SK-N-SH treated with all-trans-retinoic acid at 6 μM for 48 hours (cell line): ENCODE measurements around the gene SRBD1.

ENCODE experiments used
- ATAC-seq: fragments of 200-7000 bp; cut with Tn5 transposase; 3 replicates; pipeline ENCODE4 v1.9.1; 2020; ENCODE audit warnings: mild to moderate bottlenecking, moderate library complexity
- ARNTL ChIP-seq: fragments of 450-650 bp; formaldehyde crosslinking; IDR thresholded peaks from 2 replicates; pipeline ENCODE4 v1.5.0; 2020; ENCODE audit warnings: low read depth, mild to moderate bottlenecking, moderate library complexity, borderline replicate concordance
- BACH2 ChIP-seq: fragments of 250-450 bp; sonication (Bioruptor Pico); IDR thresholded peaks from 2 replicates; pipeline ENCODE4 v1.9.0; 2021; ENCODE audit warnings: mild to moderate bottlenecking, borderline replicate concordance
- CSDC2 ChIP-seq: fragments of 250-450 bp; sonication (Bioruptor Pico); IDR thresholded peaks from 2 replicates; pipeline ENCODE4 v1.5.0; 2020; ENCODE audit warnings: mild to moderate bottlenecking, moderate library complexity
- ESRRG ChIP-seq: fragments of 250-450 bp; sonication (Bioruptor Pico); IDR thresholded peaks from 2 replicates; pipeline ENCODE4 v1.6.1; 2021; ENCODE audit warnings: mild to moderate bottlenecking
- GLIS3 ChIP-seq: fragments of 250-450 bp; sonication (Bioruptor Pico); IDR thresholded peaks from 2 replicates; pipeline ENCODE4 v1.5.0; 2020; ENCODE audit warnings: mild to moderate bottlenecking, moderate library complexity
- OSR1 ChIP-seq: fragments of 250-450 bp; sonication (Bioruptor Pico); IDR thresholded peaks from 2 replicates; pipeline ENCODE4 v1.8.0; 2022; ENCODE audit warnings: moderate library complexity, mild to moderate bottlenecking, inconsistent platforms
- PATZ1 ChIP-seq: fragments of 250-450 bp; sonication (Bioruptor Pico); IDR thresholded peaks from 2 replicates; pipeline ENCODE4 v1.8.0; 2020; ENCODE audit warnings: mild to moderate bottlenecking, moderate library complexity, borderline replicate concordance
- RARB ChIP-seq: fragments of 250-450 bp; sonication (Bioruptor Pico); IDR thresholded peaks from 2 replicates; pipeline ENCODE4 v1.8.0; 2021; ENCODE audit warnings: mild to moderate bottlenecking, moderate library complexity
- SNAI2 ChIP-seq: fragments of 250-450 bp; sonication (Bioruptor Pico); IDR thresholded peaks from 2 replicates; pipeline ENCODE4 v1.5.0; 2020; ENCODE audit warnings: mild to moderate bottlenecking, moderate library complexity
- TCF4 ChIP-seq: fragments of 250-450 bp; sonication (Bioruptor Pico); IDR thresholded peaks from 2 replicates; pipeline ENCODE4 v1.8.0; 2021; ENCODE audit warnings: mild to moderate bottlenecking, moderate library complexity, borderline replicate concordance
- TOX ChIP-seq: fragments of 250-450 bp; sonication (Bioruptor Pico); IDR thresholded peaks from 2 replicates; pipeline ENCODE4 v1.8.0; 2021; ENCODE audit warnings: mild to moderate bottlenecking, moderate library complexity, borderline replicate concordance
- ZC3H10 ChIP-seq: fragments of 250-450 bp; sonication (Bioruptor Pico); IDR thresholded peaks from 2 replicates; pipeline ENCODE4 v1.5.1; 2021; ENCODE audit warnings: mild to moderate bottlenecking, moderate library complexity
- ZFP3 ChIP-seq: fragments of 250-450 bp; sonication (Bioruptor Pico); IDR thresholded peaks from 2 replicates; pipeline ENCODE4 v1.5.0; 2020; ENCODE audit warnings: mild to moderate bottlenecking, moderate library complexity
- ZFP30 ChIP-seq: fragments of 450-650 bp; formaldehyde crosslinking; IDR thresholded peaks from 2 replicates; pipeline ENCODE4 v1.5.0; 2022; ENCODE audit warnings: mild to moderate bottlenecking, moderate library complexity
- ZNF70 ChIP-seq: fragments of 450-650 bp; formaldehyde crosslinking; IDR thresholded peaks from 2 replicates; pipeline ENCODE4 v1.5.0; 2020; ENCODE audit warnings: mild to moderate bottlenecking, moderate library complexity
- ZNF8 ChIP-seq: fragments of 450-650 bp; formaldehyde crosslinking; IDR thresholded peaks from 2 replicates; pipeline ENCODE4 v1.5.0; 2020; ENCODE audit warnings: mild to moderate bottlenecking, moderate library complexity
- TF ChIP-seq, protein P1 (sequence below): fragments of 250-450 bp; sonication (Bioruptor Pico); IDR thresholded peaks from 2 replicates; pipeline ENCODE4 v1.5.1; 2021; ENCODE audit warnings: mild to moderate bottlenecking, moderate library complexity
- TF ChIP-seq, protein P2 (sequence below): fragments of 250-450 bp; sonication (Bioruptor Pico); IDR thresholded peaks from 2 replicates; pipeline ENCODE4 v1.5.1; 2020; ENCODE audit warnings: low read depth, mild to moderate bottlenecking, moderate library complexity
- TF ChIP-seq, protein P3 (sequence below): fragments of 250-450 bp; sonication (Bioruptor Pico); IDR thresholded peaks from 2 replicates; pipeline ENCODE4 v1.5.0; 2020; ENCODE audit warnings: mild to moderate bottlenecking, moderate library complexity
- TF ChIP-seq, protein P4 (sequence below): fragments of 250-450 bp; sonication (Bioruptor Pico); IDR thresholded peaks from 2 replicates; pipeline ENCODE4 v1.8.0; 2021; ENCODE audit warnings: low read depth, mild to moderate bottlenecking, moderate library complexity, borderline replicate concordance

The SRBD1 gene

GRCh38 chr2:45567974-45568789 lies 42.9 kb downstream of the SRBD1 start:
- no peak for ATAC-seq
- TF ChIP-seq ZFP3 (CRISPR knock-in tag) (no peak), PATZ1 (CRISPR knock-in tag) (no peak), ZFP30 (no peak), RARB (CRISPR knock-in tag) (no peak), CSDC2 (no peak), ESRRG (CRISPR knock-in tag) (no peak), TCF4 (CRISPR knock-in tag) (no peak), ZC3H10 (no peak)
- TF ChIP-seq, protein P1, sequence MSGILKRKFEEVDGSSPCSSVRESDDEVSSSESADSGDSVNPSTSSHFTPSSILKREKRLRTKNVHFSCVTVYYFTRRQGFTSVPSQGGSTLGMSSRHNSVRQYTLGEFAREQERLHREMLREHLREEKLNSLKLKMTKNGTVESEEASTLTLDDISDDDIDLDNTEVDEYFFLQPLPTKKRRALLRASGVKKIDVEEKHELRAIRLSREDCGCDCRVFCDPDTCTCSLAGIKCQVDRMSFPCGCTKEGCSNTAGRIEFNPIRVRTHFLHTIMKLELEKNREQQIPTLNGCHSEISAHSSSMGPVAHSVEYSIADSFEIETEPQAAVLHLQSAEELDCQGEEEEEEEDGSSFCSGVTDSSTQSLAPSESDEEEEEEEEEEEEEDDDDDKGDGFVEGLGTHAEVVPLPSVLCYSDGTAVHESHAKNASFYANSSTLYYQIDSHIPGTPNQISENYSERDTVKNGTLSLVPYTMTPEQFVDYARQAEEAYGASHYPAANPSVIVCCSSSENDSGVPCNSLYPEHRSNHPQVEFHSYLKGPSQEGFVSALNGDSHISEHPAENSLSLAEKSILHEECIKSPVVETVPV (CRISPR knock-in tag) = no peak
- TF ChIP-seq, protein P2, sequence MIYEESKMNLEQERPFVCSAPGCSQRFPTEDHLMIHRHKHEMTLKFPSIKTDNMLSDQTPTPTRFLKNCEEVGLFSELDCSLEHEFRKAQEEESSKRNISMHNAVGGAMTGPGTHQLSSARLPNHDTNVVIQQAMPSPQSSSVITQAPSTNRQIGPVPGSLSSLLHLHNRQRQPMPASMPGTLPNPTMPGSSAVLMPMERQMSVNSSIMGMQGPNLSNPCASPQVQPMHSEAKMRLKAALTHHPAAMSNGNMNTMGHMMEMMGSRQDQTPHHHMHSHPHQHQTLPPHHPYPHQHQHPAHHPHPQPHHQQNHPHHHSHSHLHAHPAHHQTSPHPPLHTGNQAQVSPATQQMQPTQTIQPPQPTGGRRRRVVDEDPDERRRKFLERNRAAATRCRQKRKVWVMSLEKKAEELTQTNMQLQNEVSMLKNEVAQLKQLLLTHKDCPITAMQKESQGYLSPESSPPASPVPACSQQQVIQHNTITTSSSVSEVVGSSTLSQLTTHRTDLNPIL (CRISPR knock-in tag) = no peak
- TF ChIP-seq, protein P3, sequence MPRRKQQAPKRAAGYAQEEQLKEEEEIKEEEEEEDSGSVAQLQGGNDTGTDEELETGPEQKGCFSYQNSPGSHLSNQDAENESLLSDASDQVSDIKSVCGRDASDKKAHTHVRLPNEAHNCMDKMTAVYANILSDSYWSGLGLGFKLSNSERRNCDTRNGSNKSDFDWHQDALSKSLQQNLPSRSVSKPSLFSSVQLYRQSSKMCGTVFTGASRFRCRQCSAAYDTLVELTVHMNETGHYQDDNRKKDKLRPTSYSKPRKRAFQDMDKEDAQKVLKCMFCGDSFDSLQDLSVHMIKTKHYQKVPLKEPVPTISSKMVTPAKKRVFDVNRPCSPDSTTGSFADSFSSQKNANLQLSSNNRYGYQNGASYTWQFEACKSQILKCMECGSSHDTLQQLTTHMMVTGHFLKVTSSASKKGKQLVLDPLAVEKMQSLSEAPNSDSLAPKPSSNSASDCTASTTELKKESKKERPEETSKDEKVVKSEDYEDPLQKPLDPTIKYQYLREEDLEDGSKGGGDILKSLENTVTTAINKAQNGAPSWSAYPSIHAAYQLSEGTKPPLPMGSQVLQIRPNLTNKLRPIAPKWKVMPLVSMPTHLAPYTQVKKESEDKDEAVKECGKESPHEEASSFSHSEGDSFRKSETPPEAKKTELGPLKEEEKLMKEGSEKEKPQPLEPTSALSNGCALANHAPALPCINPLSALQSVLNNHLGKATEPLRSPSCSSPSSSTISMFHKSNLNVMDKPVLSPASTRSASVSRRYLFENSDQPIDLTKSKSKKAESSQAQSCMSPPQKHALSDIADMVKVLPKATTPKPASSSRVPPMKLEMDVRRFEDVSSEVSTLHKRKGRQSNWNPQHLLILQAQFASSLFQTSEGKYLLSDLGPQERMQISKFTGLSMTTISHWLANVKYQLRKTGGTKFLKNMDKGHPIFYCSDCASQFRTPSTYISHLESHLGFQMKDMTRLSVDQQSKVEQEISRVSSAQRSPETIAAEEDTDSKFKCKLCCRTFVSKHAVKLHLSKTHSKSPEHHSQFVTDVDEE (CRISPR knock-in tag) = no peak

GRCh38 chr2:45567288-45567963 lies 43.6 kb downstream of the SRBD1 start:
- no peak for ATAC-seq
- TF ChIP-seq TOX (CRISPR knock-in tag) (no peak), CSDC2 (no peak)
- TF ChIP-seq, protein P2 (CRISPR knock-in tag) = no peak

GRCh38 chr2:45559436-45559835 lies 51.6 kb downstream of the SRBD1 start:
- no peak for ATAC-seq
- TF ChIP-seq ZNF8 (CRISPR knock-in tag) (no peak), GLIS3 (CRISPR knock-in tag) (no peak), ZFP30 (no peak), ZFP3 (CRISPR knock-in tag) (no peak), ESRRG (CRISPR knock-in tag) (no peak), ARNTL (CRISPR knock-in tag) (no peak), OSR1 (no peak), TOX (CRISPR knock-in tag) (no peak), BACH2 (CRISPR knock-in tag) (no peak), PATZ1 (CRISPR knock-in tag) (no peak), SNAI2 (CRISPR knock-in tag) (no peak), ZNF70 (no peak)
- TF ChIP-seq, protein P4, sequence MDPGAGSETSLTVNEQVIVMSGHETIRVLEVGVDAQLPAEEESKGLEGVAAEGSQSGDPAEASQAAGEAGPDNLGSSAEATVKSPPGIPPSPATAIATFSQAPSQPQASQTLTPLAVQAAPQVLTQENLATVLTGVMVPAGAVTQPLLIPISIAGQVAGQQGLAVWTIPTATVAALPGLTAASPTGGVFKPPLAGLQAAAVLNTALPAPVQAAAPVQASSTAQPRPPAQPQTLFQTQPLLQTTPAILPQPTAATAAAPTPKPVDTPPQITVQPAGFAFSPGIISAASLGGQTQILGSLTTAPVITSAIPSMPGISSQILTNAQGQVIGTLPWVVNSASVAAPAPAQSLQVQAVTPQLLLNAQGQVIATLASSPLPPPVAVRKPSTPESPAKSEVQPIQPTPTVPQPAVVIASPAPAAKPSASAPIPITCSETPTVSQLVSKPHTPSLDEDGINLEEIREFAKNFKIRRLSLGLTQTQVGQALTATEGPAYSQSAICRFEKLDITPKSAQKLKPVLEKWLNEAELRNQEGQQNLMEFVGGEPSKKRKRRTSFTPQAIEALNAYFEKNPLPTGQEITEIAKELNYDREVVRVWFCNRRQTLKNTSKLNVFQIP (CRISPR knock-in tag) = no peak
- TF ChIP-seq, protein P3 (CRISPR knock-in tag) = no peak
